HepG2 (cell line): ENCODE measurements around the gene NCOA1. TPM values are rescaled to one million over a fixed set of nuclear protein-coding genes. Genes with fewer than 3 reads are reported as not detected.

Experiments
- ATAC-seq: fragments of 200-7000 bp; cut with Tn5 transposase; 3 replicates; pipeline ENCODE4 v1.9.1; 2020; ENCODE audit warnings: mild to moderate bottlenecking, moderate library complexity
- BruUV-seq: library from RNA; stranded (reverse); fragments of 400-500 nt; replicated peaks from 2 replicates; lab custom pipeline; 2021; lab: Mats Ljungman, UMichigan
- CTCF ChIA-PET: fragments of 300-600 bp; formaldehyde crosslinking; extraction: SDS; loops from one replicate; lab custom pipeline; 2021; ENCODE audit warnings: low total read pairs, inconsistent platforms, low intra/inter-chr PET ratio; lab: Yijun Ruan, JAX
- POLR2A ChIA-PET: fragments of 350-600 bp; sonication (Branson Sonifier 250); formaldehyde crosslinking; loops from one replicate; lab custom pipeline; 2020; ENCODE audit warnings: antibody characterized with exemption, inconsistent platforms; lab: Yijun Ruan, JAX
- DNase-seq: peaks from one replicate; pipeline ENCODE4 v3.0.0-alpha.2; 2015; ENCODE audit warnings: low spot score
- FAIRE-seq: peaks from 3 replicates; lab custom pipeline; 2011; peaks lifted over from hg19 to GRCh38; lab: Jason Lieb, UNC
- H2AFZ ChIP-seq: one replicate; pipeline ENCODE4 v1.6.1; 2011; ENCODE audit warnings: low read length, inconsistent platforms
- H3K27ac ChIP-seq: fragments of 300-600 bp; 3 replicates; pipeline ENCODE4 v1.8.0; 2011; ENCODE audit warnings: mixed run types, mild to moderate bottlenecking, mixed read lengths, low read length, inconsistent platforms; ENCODE audit not compliant: insufficient read depth; ENCODE audit errors: extremely low read length
- H3K27me3 ChIP-seq, 2 experiments: fragments of 200-600 bp in 1 of 2; 2 replicates in 1 of 2; 3 replicates in 1 of 2; pipeline versions ENCODE4 v1.6.0 to v1.8.0; 2011; ENCODE audit warnings: low read length in 2 of 2, mild to moderate bottlenecking in 2 of 2, moderate library complexity in 2 of 2, inconsistent platforms in 1 of 2; ENCODE audit not compliant: insufficient read depth in 2 of 2, control insufficient read depth in 1 of 2
- H3K36me3 ChIP-seq, 2 experiments: fragments of 200-600 bp in 1 of 2; replicated peaks in 1 of 2; 2 replicates in 1 of 2; 3 replicates in 1 of 2; pipeline versions ENCODE4 v1.5.1 to v1.8.0; 2011; ENCODE audit warnings: low read length in 2 of 2, inconsistent platforms in 1 of 2; ENCODE audit not compliant: insufficient read depth in 2 of 2, control insufficient read depth in 1 of 2
- H3K4me1 ChIP-seq: 2 replicates; pipeline ENCODE4 v1.5.1; 2012; ENCODE audit warnings: low read length, inconsistent platforms; ENCODE audit not compliant: insufficient read depth
- H3K4me2 ChIP-seq: 2 replicates; pipeline ENCODE4 v1.6.0; 2011; ENCODE audit warnings: low read depth, low read length, inconsistent platforms
- H3K4me3 ChIP-seq, 3 experiments: fragments of 200-600 bp in 1 of 3; sonication (generic), shearing (Covaris generic) in 1 of 3; replicated peaks in 1 of 3; 2 replicates each; pipeline ENCODE4 v1.5.1; 2011 to 2016; ENCODE audit warnings: low read length in 3 of 3, inconsistent platforms in 2 of 3, low read depth in 2 of 3, mild to moderate bottlenecking in 2 of 3, control low read depth in 1 of 3, mixed read lengths in 1 of 3; ENCODE audit not compliant: insufficient read depth in 1 of 3
- H3K79me2 ChIP-seq: one replicate; pipeline ENCODE4 v1.6.1; 2011; ENCODE audit warnings: low read length, inconsistent platforms; ENCODE audit not compliant: insufficient read depth
- H3K9ac ChIP-seq: 2 replicates; pipeline ENCODE4 v1.6.0; 2011; ENCODE audit warnings: mild to moderate bottlenecking, low read depth, low read length, inconsistent platforms; ENCODE audit not compliant: insufficient read depth
- H3K9me3 ChIP-seq: 2 replicates; pipeline ENCODE4 v1.5.1; 2012; ENCODE audit warnings: mild to moderate bottlenecking, low read length
- H4K20me1 ChIP-seq: 2 replicates; pipeline ENCODE4 v1.6.0; 2011; ENCODE audit warnings: inconsistent platforms, mild to moderate bottlenecking, low read length, moderate library complexity; ENCODE audit not compliant: insufficient read depth
- CENPX ChIP-seq: sonication (generic); formaldehyde crosslinking; IDR thresholded peaks from 2 replicates; pipeline ENCODE4 v1.9.0; 2021; ENCODE audit warnings: mild to moderate bottlenecking, missing genetic modification reagents, moderate library complexity
- KLF16 ChIP-seq, 2 experiments: sonication (generic) in 1 of 2; formaldehyde crosslinking in 1 of 2; IDR thresholded peaks; 2 replicates each; pipeline versions ENCODE4 v1.6.1 to v1.8.0; 2016 to 2023; ENCODE audit warnings: missing genetic modification reagents in 2 of 2, missing compliant biosample characterization in 1 of 2
- MAZ ChIP-seq, 2 experiments: sonication (generic) in 1 of 2; formaldehyde crosslinking in 1 of 2; IDR thresholded peaks; 2 replicates each; pipeline versions ENCODE4 v1.5.0 to v1.6.1; 2012 to 2020; ENCODE audit warnings: low read depth in 2 of 2, mild to moderate bottlenecking in 2 of 2, borderline replicate concordance in 1 of 2, improper control_type of control experiment in 1 of 2, low read length in 1 of 2, missing genetic modification reagents in 1 of 2, moderate library complexity in 1 of 2
- NBN ChIP-seq: fragments of 450-650 bp; conservative IDR thresholded peaks from 2 replicates; pipeline ENCODE4 v1.6.1; 2017
- NCOA1 ChIP-seq: sonication (generic); formaldehyde crosslinking; IDR thresholded peaks from 2 replicates; pipeline ENCODE4 v1.9.0; 2021; ENCODE audit warnings: missing genetic modification reagents
- NFYB ChIP-seq: sonication (generic); formaldehyde crosslinking; IDR thresholded peaks from 2 replicates; pipeline ENCODE4 v1.4.0; 2020; ENCODE audit warnings: missing genetic modification reagents
- PAX8 ChIP-seq: sonication (generic); formaldehyde crosslinking; IDR thresholded peaks from 2 replicates; pipeline ENCODE4 v1.8.0; 2022; ENCODE audit warnings: mild to moderate bottlenecking, missing genetic modification reagents, borderline replicate concordance
- SMAD1 ChIP-seq: sonication (generic); formaldehyde crosslinking; IDR thresholded peaks from 2 replicates; pipeline ENCODE4 v1.4.0; 2020; ENCODE audit warnings: missing genetic modification reagents, low read depth, mild to moderate bottlenecking, borderline replicate concordance
- SNRNP70 ChIP-seq: fragments of 200-400 bp; formaldehyde crosslinking; IDR thresholded peaks from 2 replicates; pipeline ENCODE4 v1.6.1; 2017; ENCODE audit warnings: mild to moderate bottlenecking, low read depth, low read length, moderate library complexity
- SPEN ChIP-seq: sonication (generic); formaldehyde crosslinking; IDR thresholded peaks from 2 replicates; pipeline ENCODE4 v1.5.1; 2020; ENCODE audit warnings: low read depth, mild to moderate bottlenecking, missing genetic modification reagents
- TCF7L2 ChIP-seq: IDR thresholded peaks from 2 replicates; pipeline ENCODE4 v1.6.1; 2011; ENCODE audit warnings: mild to moderate bottlenecking, low read depth, low read length, moderate library complexity
- ZBTB7B ChIP-seq: sonication (generic); formaldehyde crosslinking; IDR thresholded peaks from 2 replicates; pipeline ENCODE4 v1.4.0; 2020; ENCODE audit warnings: missing genetic modification reagents
- ZMYM3 ChIP-seq: sonication (generic); formaldehyde crosslinking; IDR thresholded peaks from 2 replicates; pipeline ENCODE4 v1.5.1; 2020; ENCODE audit warnings: mild to moderate bottlenecking, missing genetic modification reagents
- ZNF556 ChIP-seq: sonication (generic); formaldehyde crosslinking; IDR thresholded peaks from 2 replicates; pipeline ENCODE4 v1.4.0; 2020; ENCODE audit warnings: mild to moderate bottlenecking, missing genetic modification reagents, borderline replicate concordance
- ZNF740 ChIP-seq: sonication (generic); formaldehyde crosslinking; IDR thresholded peaks from 2 replicates; pipeline ENCODE4 v1.4.0; 2020; ENCODE audit warnings: missing genetic modification reagents
- ZNF768 ChIP-seq: sonication (generic); formaldehyde crosslinking; IDR thresholded peaks from 2 replicates; pipeline ENCODE4 v1.4.0; 2020; ENCODE audit warnings: missing genetic modification reagents
- ZSCAN5A ChIP-seq: sonication (generic); formaldehyde crosslinking; IDR thresholded peaks from 2 replicates; pipeline ENCODE4 v1.8.0; 2022; ENCODE audit warnings: mild to moderate bottlenecking, missing genetic modification reagents, borderline replicate concordance
- WGBS: methylation state at CpG from one replicate; pipeline ENCODE4 v1.1.6; 2017; ENCODE audit warnings: low lambda C conversion rate; 5-methylcytosine and 5-hydroxymethylcytosine counted together
- in situ Hi-C: cut with HindIII; loops from 2 replicates; pipeline ENCODE4 v1.10.0; 2017; ENCODE audit warnings: low pct_unique_long_range_greater_than_20kb; ENCODE audit not compliant: extremely low pct_ligation_motif_present
- intact Hi-C: fragments of 100-400 bp; cut with micrococcal nuclease; formaldehyde crosslinking; loops from one replicate; pipeline ENCODE4 v1.10.0; 2022; ENCODE audit not compliant: unreplicated experiment
- polyA plus RNA-seq, 8 experiments: library from polyadenylated mRNA; depleted of rRNA in 3 of 8; stranded (reverse) in 7 of 8; unstranded in 1 of 8; fragments of >200 nt; fragmentation: Illumina TruSeq in 4 of 8; extraction: Trizol in 4 of 8; gene quantifications; 2 replicates each; pipeline versions ENCODE4 v1.2.1 to v1.2.3, GENCODE V29; 2011 to 2016; ENCODE audit warnings: low read depth in 4 of 8, missing spikeins in 1 of 8, mixed read lengths in 1 of 8; ENCODE audit not compliant: insufficient read depth in 1 of 8
- total RNA-seq, 5 experiments: library from RNA; depleted of rRNA; stranded (reverse); fragments of >200 nt; fragmentation: Illumina TruSeq; extraction: Trizol; gene quantifications; 2 replicates each; pipeline ENCODE4 v1.2.3, GENCODE V29; 2016; ENCODE audit warnings: low read depth in 1 of 5
- TF ChIP-seq, protein P1 (sequence below): IDR thresholded peaks from 2 replicates; pipeline ENCODE4 v1.6.1; 2016; ENCODE audit warnings: mild to moderate bottlenecking

The NCOA1 gene
- total and polyA plus RNA-seq, 2 of the 13 experiments (the other 11 are each of a cell fraction or from before 2014, with no cell fraction given): 10.0 to 10.4 TPM

GRCh38 chr2:24642351-24642750 is 151.3 kb downstream of the NCOA1 start:
- H4K20me1 ChIP-seq: no peaks in the 10 kb centered on the region
- ChIA-PET POLR2A (no interaction called here), CTCF (no interaction called here)
- DNase-seq: no peak
- no peak overlapping the region for H3K9ac ChIP-seq
- no peaks in the 10 kb centered on the region for H3K79me2 ChIP-seq
- 94% methylated on average over 1 of the region's 1 CpG for WGBS
- H2AFZ ChIP-seq: no peak overlapping the region
- TF ChIP-seq ZNF740 (CRISPR knock-in tag) (no peak), ZNF768 (CRISPR knock-in tag) (no peak), MAZ (IDR thresholded peaks at IDR 0.05; ENCODE audit: borderline replicate concordance, low read depth, low read length) (no peak), MAZ (CRISPR knock-in tag; IDR thresholded peaks at IDR 0.05; ENCODE audit: low read depth) (no peak), TCF7L2 (no peak), SNRNP70 (no peak)
- intact Hi-C loops: no loop called here
- no peaks in the 10 kb centered on the region for H3K36me3 ChIP-seq
- H3K27ac ChIP-seq: no peak overlapping the region
- no TSS peak for BruUV-seq
- no peak for ATAC-seq
- no peaks in the 10 kb centered on the region for H3K9me3 ChIP-seq
- H3K4me2 ChIP-seq: no peak overlapping the region
- in situ Hi-C loops: no loop called here
- FAIRE-seq: no peak
- H3K4me1 ChIP-seq: no peaks in the 10 kb centered on the region
- H3K4me3 ChIP-seq: no peak overlapping the region
- H3K27me3 ChIP-seq: no peaks in the 10 kb centered on the region

- BruUV-seq: no TSS peak
- H3K4me1 ChIP-seq: no peaks in the 10 kb centered on the region
- no peak for FAIRE-seq
- no peak overlapping the region for H2AFZ ChIP-seq
- in situ Hi-C loops (no loop called here), intact Hi-C loops (no loop called here)
- no peak for ATAC-seq
- H3K9ac ChIP-seq: no peak overlapping the region
- H3K79me2 ChIP-seq: no peaks in the 10 kb centered on the region
- H3K27me3 ChIP-seq: no peaks in the 10 kb centered on the region
- CTCF ChIA-PET: no interaction called here
- H3K4me3 ChIP-seq: no peak overlapping the region
- H3K36me3 ChIP-seq: no peaks in the 10 kb centered on the region
- no peak overlapping the region for H3K27ac ChIP-seq
- POLR2A ChIA-PET: no interaction called here
- H3K4me2 ChIP-seq: no peak overlapping the region
- 88% methylated on average over 1 of the region's 1 CpG for WGBS
- no peaks in the 10 kb centered on the region for H4K20me1 ChIP-seq
- DNase-seq: no peak
- no peaks in the 10 kb centered on the region for H3K9me3 ChIP-seq
- TF ChIP-seq SMAD1 (CRISPR knock-in tag) (no peak), NCOA1 (CRISPR knock-in tag) (no peak), PAX8 (no peak), ZNF556 (CRISPR knock-in tag) (no peak), ZBTB7B (CRISPR knock-in tag) (no peak), NFYB (CRISPR knock-in tag) (no peak), ZSCAN5A (CRISPR knock-in tag) (no peak), CENPX (CRISPR knock-in tag) (no peak), NBN (no peak), KLF16 (CRISPR knock-in tag; IDR thresholded peaks at IDR 0.05) (no peak), SPEN (no peak), ZMYM3 (CRISPR knock-in tag) (no peak)
- TF ChIP-seq, protein P1, sequence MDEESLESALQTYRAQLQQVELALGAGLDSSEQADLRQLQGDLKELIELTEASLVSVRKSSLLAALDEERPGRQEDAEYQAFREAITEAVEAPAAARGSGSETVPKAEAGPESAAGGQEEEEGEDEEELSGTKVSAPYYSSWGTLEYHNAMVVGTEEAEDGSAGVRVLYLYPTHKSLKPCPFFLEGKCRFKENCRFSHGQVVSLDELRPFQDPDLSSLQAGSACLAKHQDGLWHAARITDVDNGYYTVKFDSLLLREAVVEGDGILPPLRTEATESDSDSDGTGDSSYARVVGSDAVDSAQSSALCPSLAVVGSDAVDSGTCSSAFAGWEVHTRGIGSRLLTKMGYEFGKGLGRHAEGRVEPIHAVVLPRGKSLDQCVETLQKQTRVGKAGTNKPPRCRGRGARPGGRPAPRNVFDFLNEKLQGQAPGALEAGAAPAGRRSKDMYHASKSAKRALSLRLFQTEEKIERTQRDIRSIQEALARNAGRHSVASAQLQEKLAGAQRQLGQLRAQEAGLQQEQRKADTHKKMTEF (CRISPR knock-in tag): no peak
Measured at GRCh38 chr2:24643051-24643450, 152.0 kb downstream of the NCOA1 start.
